Peyer's patch (tissue), 4 donors: ENCODE data around the gene KCTD10. TPM values are rescaled to one million over a fixed set of nuclear protein-coding genes. Genes with fewer than 3 reads are reported as not detected.

ENCODE experiments used
- DNase-seq, 3 donors: peaks; one replicate each; pipeline ENCODE4 v3.0.0-alpha.2; 2017 to 2019
- H3K27ac ChIP-seq, 4 donors: fragments of 200-600 bp; sonication (generic); one replicate each; pipeline ENCODE4 v1.5.1; 2016 to 2019
- H3K27me3 ChIP-seq, 2 donors: fragments of 200-600 bp; sonication (generic); one replicate each; pipeline ENCODE4 v1.5.1; 2019
- H3K36me3 ChIP-seq, 3 donors: fragments of 200-600 bp; sonication (generic); one replicate each; pipeline ENCODE4 v1.5.1; 2016 to 2019
- H3K4me1 ChIP-seq, 4 donors: fragments of 200-600 bp; sonication (generic); one replicate each; pipeline ENCODE4 v1.5.1; 2016 to 2019
- H3K4me3 ChIP-seq, 4 donors: fragments of 200-600 bp; sonication (generic); 1 replicate in 3 of 4; 2 replicates in 1 of 4; pipeline ENCODE4 v1.5.1; 2016 to 2019; ENCODE audit warnings: mild to moderate bottlenecking in 1 of 4
- H3K9me3 ChIP-seq, 4 donors: fragments of 200-600 bp; sonication (generic); one replicate each; pipeline ENCODE4 v1.5.1; 2016 to 2019; ENCODE audit warnings: mild to moderate bottlenecking in 1 of 4
- CTCF ChIP-seq, 6 experiments: fragments of 450-650 bp in 4 of 6; fragments of 200-600 bp in 2 of 6; sonication (generic) in 1 of 6; IDR thresholded peaks; one replicate each; pipeline ENCODE4 v1.5.1; 2017 to 2019; ENCODE audit warnings: antibody characterized with exemption in 6 of 6, mild to moderate bottlenecking in 3 of 6, moderate library complexity in 1 of 6
- POLR2A ChIP-seq, 2 donors: fragments of 450-650 bp; IDR thresholded peaks; one replicate each; pipeline ENCODE4 v1.5.1; 2017; ENCODE audit warnings: antibody characterized with exemption in 2 of 2, mild to moderate bottlenecking in 2 of 2, moderate library complexity in 2 of 2
- total RNA-seq, 4 donors: library from RNA; depleted of rRNA; stranded (reverse); fragments of >200 nt; gene quantifications; one replicate each; pipeline ENCODE4 v1.1.0, GENCODE V29; 2016

KCTD10 gene
- total RNA-seq, 4 donors from 2014 or later: 18.4 to 53.6 (median 28.8) TPM

DNA sequence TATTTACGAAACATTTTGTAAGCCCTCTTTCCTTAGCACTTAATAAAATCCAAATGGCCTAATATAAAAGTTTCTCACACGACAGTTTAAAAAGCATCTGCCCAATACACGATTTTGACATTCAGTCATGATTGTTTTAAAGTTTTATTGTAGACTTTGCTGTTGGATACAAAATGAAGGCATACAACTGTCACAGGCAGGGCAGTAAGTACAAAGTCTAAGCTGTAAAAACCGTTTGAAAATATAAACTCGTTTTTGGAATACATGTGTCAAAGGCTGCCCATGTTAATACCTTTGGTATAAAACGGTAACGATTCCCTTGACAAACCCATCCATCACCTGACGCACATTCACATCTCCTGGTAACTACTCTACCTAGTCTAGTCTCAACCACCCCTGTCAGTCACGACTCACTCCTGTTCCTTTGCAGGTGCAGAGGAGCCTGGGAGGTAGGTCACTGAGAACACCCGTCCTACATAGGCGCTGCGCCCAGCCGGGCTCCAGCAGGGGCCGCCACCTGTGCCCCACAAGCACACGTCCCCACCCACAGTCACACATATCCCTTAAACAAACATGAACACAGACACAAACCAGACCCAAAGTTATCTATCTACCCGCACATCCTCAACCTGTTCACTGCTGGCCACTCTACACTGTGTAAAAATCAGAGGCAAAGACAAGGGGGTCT, 27.1 kb downstream of the KCTD10 start:
- H3K4me3 ChIP-seq: no peak overlapping the region
- no peaks in the 10 kb centered on the region for H3K27me3 ChIP-seq
- peak overlapping the region in 1 of 4 donors; percentile 16 for H3K27ac ChIP-seq
- TF ChIP-seq CTCF (IDR thresholded peaks at IDR 0.05) (peak in 1 of 6 experiments; percentile 11), POLR2A (IDR thresholded peaks at IDR 0.05) (no peak)
- no peaks in the 10 kb centered on the region for H3K9me3 ChIP-seq
- no peak for DNase-seq
- peaks cover 0 to 80% (median 0%) of the 10 kb centered on the region in 3 donors for H3K36me3 ChIP-seq
- H3K4me1 ChIP-seq: no peaks in the 10 kb centered on the region

- no peak overlapping the region for H3K4me3 ChIP-seq
- H3K27ac ChIP-seq: peak overlapping the region in 1 of 4 donors; percentile 12
- TF ChIP-seq POLR2A (IDR thresholded peaks at IDR 0.05) (no peak), CTCF (IDR thresholded peaks at IDR 0.05) (no peak)
- H3K4me1 ChIP-seq: no peaks in the 10 kb centered on the region
- H3K9me3 ChIP-seq: no peaks in the 10 kb centered on the region
- no peak for DNase-seq
- H3K36me3 ChIP-seq: peaks cover 0 to 68% (median 0%) of the 10 kb centered on the region in 3 donors
- no peaks in the 10 kb centered on the region for H3K27me3 ChIP-seq
Observed at GRCh38 chr12:109448707-109449390, 28.3 kb downstream of the KCTD10 start.

DNA sequence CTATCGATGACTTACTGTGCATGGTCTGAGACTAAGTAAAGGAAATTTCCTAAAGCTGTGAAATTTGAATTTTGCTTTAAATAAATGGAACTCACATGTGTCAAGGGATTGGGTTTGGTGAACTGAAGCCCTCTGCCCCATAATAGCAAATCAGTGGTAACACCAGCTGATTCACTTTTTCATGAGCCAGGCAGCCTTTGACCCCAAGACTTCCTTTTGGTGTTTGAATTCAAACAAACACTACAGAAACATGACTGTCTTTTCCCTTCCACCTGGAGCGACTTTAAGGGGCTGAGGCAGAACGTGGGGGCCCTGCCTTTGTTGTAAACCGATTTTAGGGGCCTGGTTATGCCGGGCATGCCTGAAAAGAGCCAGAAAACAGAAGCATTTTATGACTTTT, 28.8 kb downstream of the KCTD10 start:
- Histone ChIP-seq H3K36me3 (peaks cover 0 to 62% (median 0%) of the 10 kb centered on the region in 3 donors), H3K4me1 (no peaks in the 10 kb centered on the region), H3K27ac (peak overlapping the region in 1 of 4 donors; percentile 12), H3K9me3 (no peaks in the 10 kb centered on the region), H3K27me3 (no peaks in the 10 kb centered on the region), H3K4me3 (no peak overlapping the region)
- no peak for TF ChIP-seq CTCF (IDR thresholded peaks at IDR 0.05)
- TF ChIP-seq POLR2A (IDR thresholded peaks at IDR 0.05): no peak
- DNase-seq: no peak

DNA sequence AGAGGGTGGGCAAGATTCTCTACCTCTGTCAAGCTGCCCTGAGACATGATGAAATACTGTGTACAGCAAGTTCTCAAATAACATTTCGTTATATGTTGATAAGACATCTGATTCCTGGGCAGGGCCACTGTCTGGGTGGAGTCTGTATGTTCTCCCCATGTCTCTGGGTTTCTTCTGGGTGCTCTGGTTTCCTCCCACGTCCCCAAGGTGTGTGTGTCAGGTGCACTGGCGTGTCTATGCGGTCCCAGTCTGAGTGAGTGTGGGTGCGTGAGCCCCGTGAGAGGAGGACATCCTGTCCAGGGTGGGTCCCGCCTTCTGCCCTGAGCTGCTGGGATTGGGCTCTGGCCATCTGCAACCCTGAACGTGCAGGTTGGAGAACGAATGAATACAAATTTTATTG, 29.6 kb downstream of the KCTD10 start:
- Histone ChIP-seq H3K9me3 (no peaks in the 10 kb centered on the region), H3K4me3 (no peak overlapping the region), H3K27me3 (no peaks in the 10 kb centered on the region), H3K27ac (no peak overlapping the region), H3K4me1 (no peaks in the 10 kb centered on the region), H3K36me3 (peaks cover 0 to 55% (median 0%) of the 10 kb centered on the region in 3 donors)
- no peak for DNase-seq
- TF ChIP-seq CTCF (IDR thresholded peaks at IDR 0.05) (no peak), POLR2A (IDR thresholded peaks at IDR 0.05) (no peak)

DNA sequence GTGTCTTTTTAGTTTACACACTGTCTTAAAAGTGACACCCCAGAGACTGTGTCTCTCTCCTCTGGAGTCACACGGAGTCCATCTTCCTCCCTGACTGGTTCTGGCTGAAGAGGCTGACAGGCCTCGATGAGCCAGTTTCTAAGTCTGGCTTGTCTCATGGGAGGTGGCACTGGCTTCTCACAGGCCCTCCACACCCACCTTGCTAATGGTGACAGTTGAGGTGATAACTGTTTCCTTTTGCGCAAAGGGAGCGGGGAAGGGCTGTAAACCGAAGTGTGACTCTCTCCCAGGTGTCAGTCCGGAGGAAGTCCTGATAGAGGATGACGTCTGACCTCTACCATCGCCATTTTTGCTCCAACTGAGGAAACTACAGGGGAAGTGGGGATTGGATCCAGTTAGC, 30.2 kb downstream of the KCTD10 start:
- no peaks in the 10 kb centered on the region for H3K4me1 ChIP-seq
- DNase-seq: no peak
- no peaks in the 10 kb centered on the region for H3K9me3 ChIP-seq
- no peak overlapping the region for H3K4me3 ChIP-seq
- no peaks in the 10 kb centered on the region for H3K27me3 ChIP-seq
- no peak for TF ChIP-seq CTCF (IDR thresholded peaks at IDR 0.05)
- no peak for TF ChIP-seq POLR2A (IDR thresholded peaks at IDR 0.05)
- no peak overlapping the region for H3K27ac ChIP-seq
- peaks cover 0 to 51% (median 0%) of the 10 kb centered on the region in 3 donors for H3K36me3 ChIP-seq
